GM19023 (cell line): ENCODE data around the gene MED13L.

ENCODE experiments used
- ATAC-seq: cut with Tn5 transposase; IDR thresholded peaks from one replicate; pipeline ENCODE4 v1.9.1; 2021; ENCODE audit warnings: mild to moderate bottlenecking, moderate library complexity; ENCODE audit not compliant: unreplicated experiment

The MED13L gene

DNA sequence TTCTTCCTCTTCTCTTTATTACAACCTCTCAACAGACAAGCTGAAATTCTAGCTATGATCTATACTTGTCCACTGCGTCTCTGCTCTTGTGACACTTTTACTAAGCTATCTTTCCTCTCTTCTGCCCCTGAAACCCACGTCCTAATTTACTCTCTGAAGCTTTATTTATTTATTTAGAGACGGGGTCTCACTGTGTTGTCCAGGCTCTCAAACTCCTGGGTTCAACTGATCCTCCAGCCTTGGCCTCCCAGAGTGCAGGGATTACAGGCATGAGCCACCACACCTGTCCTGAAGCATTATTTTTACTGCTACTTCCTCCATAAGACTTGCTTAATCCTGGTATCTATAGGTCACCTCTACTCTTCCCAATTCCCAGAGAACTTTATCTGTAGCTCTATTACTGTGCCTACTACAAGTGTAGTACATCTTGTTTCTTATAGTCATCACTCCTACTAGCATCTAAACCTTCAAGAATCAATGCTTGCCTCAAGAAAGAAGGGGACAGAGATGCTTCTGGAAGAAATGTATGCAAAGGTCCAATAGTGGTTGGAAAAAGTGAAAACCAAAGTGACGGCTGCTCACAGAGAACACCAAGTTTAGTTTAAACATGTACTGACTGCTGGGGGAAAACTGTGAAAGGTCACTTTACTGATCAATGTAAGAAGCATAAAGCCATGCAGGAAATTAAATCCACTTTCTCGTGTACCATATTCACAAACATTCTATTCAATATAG is 61.3 kb downstream of the MED13L start:
- ATAC-seq, result no peak

DNA sequence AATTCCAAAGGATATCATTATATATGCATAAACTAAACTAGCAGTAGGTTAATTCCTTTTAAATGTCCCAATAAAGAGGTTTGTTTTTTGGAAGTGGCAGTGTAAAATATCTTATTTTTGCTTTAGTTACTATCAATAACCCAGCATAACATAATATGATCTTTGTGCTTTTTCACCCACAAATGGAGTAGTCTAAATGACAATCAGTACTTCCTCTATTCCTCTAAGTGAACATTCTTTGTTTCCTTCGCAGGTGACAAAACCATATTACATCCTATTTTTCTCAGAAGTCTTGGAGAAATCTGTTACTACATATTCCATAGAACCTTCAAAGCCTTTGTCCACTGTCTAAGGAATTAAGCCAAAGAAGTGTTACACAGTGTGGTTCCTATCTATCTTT is 62.5 kb downstream of the MED13L start:
- no peak for ATAC-seq

DNA sequence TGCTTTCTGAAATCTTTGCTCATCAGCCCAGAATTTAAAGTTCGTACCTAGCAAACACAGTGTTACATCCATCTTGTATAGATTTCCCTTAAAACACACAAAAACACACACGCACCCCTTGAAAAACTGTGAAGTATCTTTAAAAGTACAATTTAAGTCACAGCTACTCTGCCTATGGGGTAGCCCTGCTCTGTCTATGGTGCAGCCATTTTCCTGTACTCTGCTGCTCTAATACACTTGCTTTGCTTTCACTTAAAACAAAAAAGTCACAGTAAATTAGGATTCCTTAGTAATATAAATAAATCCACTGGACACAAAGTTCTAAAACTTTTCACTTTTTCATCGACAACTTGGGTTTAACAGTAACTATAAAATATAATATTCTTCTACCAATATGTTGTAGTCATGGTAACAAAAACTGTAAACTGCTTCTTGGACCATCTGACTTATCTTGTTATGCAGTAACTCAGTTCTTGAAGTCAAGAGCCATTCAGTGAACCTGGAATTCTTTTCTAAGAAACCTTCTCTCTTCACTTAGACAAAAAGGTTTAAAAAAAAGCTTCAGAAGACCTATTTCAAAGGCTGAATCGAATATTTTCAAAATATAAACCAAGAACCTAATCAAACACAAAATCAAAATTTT is 63.5 kb downstream of the MED13L start:
- no peak for ATAC-seq

DNA sequence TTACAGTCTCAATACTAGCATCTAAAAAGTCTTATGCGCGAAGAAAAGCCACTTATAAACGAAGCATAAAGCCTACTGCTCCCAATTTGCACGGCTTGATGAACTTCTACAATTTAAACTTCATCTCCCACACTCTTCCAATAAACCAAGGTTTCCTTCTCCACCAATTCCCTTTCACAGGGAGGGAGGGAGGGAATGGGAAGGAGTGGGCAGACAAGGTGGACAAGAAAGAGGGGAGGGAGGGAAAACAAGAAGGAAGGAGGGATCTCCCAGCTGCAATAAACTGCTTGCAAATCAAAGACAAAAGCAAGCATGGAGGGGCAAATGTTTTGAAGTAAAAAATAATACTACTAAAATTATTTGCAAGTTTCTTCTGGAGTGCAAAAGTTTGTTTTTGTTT is 64.5 kb downstream of the MED13L start:
- no peak for ATAC-seq

DNA sequence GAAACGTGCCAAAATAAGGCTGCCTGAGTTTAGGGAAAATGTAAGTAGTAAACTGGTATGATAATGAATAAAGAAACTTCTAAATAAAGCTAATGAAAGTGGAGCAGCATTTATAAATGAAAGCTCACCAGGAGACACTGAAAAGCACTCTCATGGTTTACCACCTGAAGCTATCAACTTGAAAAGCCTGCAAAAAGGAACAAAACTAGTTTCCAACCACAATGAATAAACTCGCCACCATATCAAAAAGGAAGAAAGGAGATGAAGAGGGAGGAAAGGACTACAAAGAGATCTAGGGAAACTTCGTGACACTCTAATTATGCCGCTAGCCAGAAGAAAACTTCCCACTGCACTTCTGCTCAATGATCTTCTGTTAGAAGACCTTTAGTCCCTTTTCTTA is 66.7 kb downstream of the MED13L start:
- no peak for ATAC-seq

DNA sequence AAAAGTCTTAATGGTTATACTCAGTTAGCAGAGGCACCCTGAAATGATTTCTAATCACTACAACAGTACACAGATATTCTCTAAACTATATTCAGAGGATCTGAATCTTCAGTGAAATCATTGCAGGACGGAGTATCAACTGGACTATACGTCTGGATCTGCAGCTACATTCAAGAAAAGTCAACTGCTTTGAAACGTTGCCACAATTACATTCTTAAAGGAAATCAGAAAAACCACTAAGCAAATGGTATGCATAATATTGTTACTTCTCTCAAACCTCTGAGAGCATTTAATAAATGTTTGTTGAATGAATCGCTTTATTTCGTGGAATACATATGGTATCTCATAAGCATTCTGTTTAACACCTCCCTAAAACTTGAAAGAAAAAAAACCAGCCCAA is 67.4 kb downstream of the MED13L start:
- no peak for ATAC-seq

DNA sequence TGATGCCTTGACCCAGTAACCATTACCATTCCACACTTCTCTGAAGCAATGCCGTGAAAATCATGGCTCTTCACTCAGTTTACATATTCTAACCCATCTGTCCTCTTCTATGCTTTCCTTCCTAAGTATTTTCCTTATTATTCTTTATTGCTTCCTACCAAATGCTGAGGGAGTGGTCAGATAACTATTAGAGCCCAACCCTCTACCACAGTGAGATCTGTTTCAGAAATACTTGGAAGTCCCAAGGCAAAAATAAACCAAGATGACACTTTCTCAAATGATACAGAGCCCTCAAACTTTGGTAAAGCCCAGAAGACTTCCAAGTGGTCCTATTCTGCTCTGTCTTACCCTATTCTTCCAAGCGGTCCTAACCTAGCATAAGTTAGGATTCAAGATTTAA is 68.0 kb downstream of the MED13L start:
- ATAC-seq, result no peak

DNA sequence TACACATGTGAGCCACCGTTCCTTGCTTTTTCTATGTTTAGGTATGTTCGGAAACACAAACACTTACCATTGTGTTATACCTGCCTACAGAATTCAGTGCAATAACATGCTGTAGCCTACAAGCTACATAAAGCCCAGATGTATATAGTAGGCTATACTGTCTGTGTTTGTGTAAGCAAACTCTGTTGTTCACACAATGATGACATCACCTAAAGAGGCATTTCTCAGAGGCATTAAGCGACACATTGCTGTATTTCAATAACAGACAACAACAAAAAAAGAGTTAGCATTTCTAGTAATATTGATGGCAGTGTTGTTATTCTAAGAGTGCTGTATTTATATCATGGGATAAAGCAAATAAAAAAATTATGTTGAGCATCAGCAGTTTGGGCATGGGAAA is 70.2 kb downstream of the MED13L start:
- no peak for ATAC-seq

DNA sequence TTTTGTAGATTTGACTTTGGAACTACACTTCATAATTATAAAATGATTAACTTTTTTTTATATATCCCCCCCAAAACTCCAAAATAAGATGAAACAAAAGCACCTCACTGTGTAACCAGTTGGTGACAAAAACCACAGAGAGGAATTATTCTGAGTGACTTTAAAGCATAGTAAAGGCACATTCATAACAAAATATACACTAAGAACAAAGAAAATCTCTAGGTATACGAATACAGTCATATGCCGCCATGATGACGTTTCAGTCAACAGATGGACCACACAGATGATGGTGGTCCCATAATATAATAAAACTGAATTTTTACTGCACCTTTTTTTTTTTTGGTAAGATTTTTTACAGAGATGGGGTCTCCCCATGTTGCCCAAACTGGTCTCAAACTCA is 70.7 kb downstream of the MED13L start:
- ATAC-seq, result no peak

DNA sequence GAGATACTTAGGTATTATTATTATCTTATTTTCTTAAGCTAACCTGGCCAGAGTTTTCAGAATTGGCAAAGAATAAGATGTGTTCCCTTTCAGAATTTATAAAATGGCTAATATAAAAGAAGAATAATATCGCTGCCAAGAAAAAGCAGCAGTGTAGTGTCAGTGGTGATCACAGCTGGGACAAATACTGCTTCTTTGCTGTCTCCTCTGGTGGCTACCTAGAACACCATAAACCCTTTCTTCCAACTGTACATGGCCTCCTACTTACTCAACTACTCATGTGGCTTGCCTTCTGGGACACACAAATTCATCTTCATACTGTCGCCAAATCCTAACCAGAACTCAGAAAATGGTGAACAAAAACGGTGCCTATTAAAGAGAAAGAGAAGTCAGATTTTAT is 72.7 kb downstream of the MED13L start:
- no peak for ATAC-seq

DNA sequence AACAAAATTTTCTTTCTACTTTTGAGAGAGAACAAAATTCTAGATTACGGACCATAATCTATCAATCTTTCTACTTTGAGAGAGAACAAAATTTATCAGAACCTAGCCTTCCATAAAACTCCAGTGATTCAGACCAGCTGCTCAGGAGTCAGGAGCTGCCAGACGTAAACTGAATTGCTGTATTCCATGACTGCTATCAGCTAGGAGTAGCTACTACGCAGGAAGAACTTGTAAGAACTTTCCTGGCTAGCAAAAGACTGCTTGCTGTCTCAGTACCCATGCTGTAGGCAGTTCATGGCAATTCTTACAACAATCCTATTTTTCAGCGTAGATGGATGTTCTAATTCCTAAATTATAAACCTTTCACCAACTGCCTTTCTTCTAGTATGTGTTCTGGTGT is 73.3 kb downstream of the MED13L start:
- no peak for ATAC-seq

DNA sequence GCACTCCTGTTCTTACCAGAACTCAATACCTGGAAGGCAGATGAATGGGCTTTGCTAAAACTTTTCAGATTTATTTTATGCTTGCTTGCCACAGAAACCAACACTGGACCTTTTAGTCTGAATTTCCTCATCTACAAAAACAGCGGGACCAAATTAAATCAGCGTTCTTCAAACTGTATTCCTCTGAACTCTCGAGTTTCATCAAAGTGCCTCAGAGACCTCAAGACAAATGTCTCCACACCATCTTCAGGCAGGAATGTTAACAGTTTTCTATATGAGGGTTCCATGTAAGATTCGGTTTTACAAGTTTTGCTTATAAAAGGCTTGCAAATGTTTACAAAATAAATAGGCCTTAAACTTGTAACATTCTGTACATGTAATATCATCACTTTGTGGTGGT is 74.6 kb downstream of the MED13L start:
- no peak for ATAC-seq

DNA sequence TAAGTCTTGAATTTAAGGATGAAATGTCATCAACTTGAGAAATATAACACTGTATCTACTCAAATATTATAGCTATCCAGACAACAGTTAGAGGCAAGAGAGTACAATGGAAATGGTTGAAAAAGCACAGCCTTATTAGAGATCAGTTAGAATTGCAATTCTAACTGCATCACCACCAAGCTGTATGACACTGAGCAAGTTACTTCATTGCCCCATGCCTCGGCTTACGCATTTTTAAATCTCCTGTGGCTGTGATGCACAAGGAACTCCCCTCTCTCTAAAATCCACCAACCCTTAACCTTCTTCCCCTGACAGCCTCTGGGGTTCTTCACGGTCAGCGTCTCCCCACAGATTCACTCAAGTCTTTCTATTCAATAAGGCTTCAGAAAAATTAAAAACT is 75.1 kb downstream of the MED13L start:
- no peak for ATAC-seq

DNA sequence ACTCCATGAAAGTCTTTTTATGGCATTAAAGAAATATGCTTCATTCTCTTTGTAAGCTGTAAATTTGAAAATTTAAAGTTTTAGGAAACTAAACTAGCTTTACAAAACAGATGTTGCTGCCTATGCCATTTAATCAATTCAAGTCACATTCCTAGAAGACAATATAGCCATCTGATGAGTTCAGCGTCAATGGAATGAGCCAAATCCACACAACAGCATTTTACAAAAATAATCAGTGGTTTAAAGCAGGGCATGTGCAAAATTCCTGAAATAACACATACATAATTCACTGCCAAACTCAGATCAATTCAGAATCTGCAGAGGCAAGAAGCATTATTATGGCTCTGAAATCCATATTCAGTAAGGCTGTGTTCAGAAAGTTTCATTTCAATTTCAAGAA is 75.6 kb downstream of the MED13L start:
- ATAC-seq, result no peak

DNA sequence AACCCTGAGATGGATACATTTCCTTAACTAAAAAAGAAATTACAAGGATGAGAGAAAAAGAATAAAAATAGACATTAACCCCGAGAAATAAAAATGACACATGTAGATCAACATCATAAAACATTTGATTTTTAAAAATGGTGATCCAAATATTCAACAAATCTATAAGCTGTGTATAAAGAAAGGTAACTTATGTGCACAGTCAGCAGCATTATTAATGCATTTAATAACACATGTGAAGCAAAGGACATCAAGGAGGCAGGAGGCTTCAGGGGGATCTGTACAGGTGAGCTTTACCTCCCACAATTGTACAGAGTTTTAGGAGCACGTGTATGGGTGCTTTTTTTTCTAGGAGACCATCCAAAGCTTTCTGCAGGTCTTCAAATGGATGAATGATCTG is 76.1 kb downstream of the MED13L start:
- ATAC-seq, result no peak

DNA sequence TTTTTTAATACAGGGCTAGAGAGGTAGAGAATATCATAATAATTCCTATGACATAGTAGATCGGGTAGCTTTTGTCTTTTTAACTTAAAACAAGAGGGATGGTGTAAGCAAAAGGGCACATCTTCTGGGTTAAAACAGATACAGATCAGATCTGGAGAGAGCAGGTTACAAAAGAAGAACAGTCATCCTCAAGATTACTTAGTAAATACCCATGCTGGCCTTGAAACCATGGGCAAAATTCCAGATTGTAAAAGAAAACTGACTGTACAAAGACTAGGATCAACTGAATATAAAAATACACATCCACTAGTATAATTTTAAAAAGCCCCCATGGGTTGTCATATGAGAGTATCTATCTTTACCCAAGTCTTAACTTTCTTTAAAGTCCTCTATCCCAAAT is 76.7 kb downstream of the MED13L start:
- ATAC-seq, result no peak

DNA sequence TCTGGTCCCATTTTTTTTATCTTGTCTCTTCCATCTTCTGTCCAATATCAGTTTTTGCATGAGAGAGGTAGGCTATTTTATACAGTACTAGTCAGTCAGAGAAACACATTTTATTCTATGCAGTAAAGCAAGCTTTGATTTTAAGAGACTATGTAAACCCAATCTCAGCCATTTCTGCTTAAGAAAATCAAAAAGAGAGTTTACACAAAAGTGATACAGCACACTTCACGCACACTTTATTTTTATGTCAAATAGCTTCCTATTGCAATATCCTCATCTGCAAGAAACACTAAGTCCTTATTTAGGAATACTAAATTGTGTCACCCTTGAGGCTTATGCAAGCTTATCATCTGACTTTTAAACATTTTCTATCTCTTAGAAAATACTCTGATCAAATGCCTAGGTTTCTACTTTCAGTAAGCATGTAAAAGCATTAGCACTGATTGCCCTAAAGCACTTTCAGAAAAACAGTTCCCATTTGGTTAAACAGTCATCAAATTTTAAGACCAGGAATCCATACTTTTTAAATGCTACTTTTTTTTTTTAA is 78.3 kb downstream of the MED13L start:
- ATAC-seq, result no peak

DNA sequence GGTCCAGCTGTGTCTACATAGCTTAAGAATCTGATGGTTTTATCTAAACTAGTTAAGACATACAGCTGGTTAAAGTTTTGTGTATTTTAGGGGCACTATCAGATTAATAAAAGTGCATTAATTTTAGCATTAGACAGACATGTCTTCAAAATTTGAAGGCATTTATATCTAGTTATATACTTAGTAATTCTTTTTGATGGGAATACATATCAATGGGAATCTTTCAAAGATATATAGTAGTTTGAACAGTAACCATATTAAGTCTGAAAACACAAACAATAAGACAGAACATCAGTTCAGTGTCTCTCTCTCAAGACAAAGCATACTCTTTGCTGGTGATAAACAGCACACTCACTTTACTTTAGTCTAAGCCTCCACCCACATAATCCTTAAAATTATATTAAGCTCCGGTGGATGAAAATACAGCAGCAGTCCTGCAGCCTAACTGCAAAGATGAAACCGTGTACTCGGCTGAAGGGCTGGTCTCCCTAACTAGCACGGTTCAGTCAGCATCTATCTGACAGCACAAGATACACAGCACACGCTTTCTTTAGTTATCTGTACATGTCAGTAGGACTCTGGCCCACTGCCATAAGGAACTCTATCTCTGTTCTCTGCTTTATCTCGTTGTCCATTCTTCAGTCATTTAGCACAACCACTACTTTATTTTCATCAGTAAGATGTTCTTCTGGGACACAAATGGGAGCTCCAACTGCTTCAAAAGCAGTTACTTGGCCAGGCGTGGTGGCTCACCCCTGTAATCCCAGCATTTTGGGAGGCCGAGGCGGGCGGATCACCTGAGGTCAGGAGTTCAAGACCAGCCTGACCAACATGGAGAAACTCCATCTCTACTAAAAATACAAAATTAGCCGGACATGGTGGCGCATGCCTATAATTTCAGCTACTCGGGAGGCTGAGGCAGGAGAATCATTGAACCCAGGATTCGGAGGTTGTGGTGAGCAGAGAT is 80.5 kb downstream of the MED13L start:
- no peak for ATAC-seq

DNA sequence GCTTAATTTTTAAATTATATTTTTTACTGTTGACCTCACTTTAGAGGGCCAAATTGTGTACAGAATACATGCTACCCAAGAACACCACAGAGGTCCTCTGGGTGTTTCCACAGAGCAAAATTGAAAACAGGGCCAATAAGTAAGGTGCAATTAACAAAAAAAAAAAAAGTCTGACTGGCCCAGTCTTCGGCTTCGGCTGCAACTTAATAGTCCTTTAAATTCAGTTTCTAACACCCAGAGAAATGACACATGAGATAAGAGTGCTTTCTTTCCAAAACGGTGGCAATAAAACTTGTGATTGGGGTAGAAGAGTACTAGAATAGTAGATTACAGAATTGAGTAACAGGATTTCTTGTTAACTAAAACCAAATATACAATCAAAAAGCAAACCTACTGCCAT is 81.3 kb downstream of the MED13L start:
- ATAC-seq, result no peak

DNA sequence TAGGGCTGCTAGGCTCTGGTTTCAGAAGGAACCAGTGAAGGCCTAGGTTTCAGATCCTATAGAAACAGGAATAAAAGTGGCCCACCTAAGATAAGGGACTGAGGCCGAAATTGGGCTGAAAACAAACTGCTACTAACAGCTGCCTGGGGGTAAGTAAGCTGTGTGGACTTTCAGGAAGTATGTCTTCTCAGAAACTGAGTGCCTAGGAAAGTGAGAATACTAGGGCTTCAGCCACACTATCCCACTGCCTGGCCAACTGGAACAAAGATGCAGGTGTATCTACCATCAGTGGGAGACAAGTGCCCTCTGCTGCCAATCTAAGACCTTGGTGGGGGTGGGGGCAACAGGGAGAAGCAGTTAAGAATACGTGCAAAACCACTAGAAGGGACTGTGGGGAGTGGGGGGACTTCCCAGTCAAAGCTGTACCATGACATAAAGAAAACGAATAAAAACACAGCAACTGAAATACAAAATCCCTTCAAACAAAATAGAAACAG is 82.5 kb downstream of the MED13L start:
- ATAC-seq, result peak; percentile 86

DNA sequence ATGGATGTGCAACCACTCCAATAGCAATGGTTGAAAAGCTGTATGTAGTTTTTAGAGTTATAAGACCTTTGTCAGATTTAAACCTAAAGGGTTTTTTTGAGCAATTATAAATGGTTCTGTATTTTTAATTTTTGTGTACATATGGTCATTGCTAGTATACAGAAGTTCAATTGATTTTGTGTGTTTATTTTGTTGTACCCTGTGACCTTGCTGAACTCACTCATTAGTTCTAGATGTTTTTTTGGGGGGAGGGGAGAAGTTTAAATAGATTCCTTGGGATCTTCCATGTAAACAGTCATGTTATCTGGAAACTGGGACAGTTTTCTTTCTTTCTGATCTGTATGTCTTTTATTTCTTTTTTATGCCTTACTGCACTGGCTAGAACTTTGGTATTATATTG is 87.8 kb downstream of the MED13L start:
- ATAC-seq, result no peak
